DOHH2 (cell line): Measurements from ENCODE around the gene IGSF5.

Source experiments
- H3F3A ChIP-seq: fragments of 200-600 bp; sonication (generic), shearing (Covaris generic); 2 replicates; pipeline ENCODE4 v1.6.0; 2016; ENCODE audit warnings: antibody characterized with exemption, mild to moderate bottlenecking; ENCODE audit not compliant: control insufficient read depth, insufficient read depth
- H3K27ac ChIP-seq: fragments of 200-600 bp; sonication (generic); 2 replicates; pipeline ENCODE4 v1.5.1; 2014; ENCODE audit warnings: low read depth, mild to moderate bottlenecking, low read length, moderate library complexity
- H3K27me3 ChIP-seq: fragments of 200-600 bp; sonication (generic); 2 replicates; pipeline ENCODE4 v1.6.1; 2014; ENCODE audit warnings: mild to moderate bottlenecking, low read length, mixed read lengths; ENCODE audit not compliant: control insufficient read depth
- H3K36me3 ChIP-seq: fragments of 200-600 bp; sonication (generic); 2 replicates; pipeline ENCODE4 v1.6.1; 2014; ENCODE audit warnings: mild to moderate bottlenecking, low read length, moderate library complexity, mixed read lengths; ENCODE audit not compliant: control insufficient read depth
- H3K4me1 ChIP-seq: fragments of 200-600 bp; sonication (generic); 2 replicates; pipeline ENCODE4 v1.6.1; 2014; ENCODE audit warnings: mild to moderate bottlenecking, low read length, mixed read lengths; ENCODE audit not compliant: control insufficient read depth
- H3K4me2 ChIP-seq: fragments of 200-600 bp; sonication (generic); 2 replicates; pipeline ENCODE4 v1.6.0; 2014; ENCODE audit warnings: mild to moderate bottlenecking, low read length, moderate library complexity
- H3K4me3 ChIP-seq: fragments of 200-600 bp; sonication (generic); 2 replicates; pipeline ENCODE4 v1.5.1; 2014; ENCODE audit warnings: mild to moderate bottlenecking, low read length, mixed read lengths
- H3K79me2 ChIP-seq: fragments of 200-600 bp; sonication (generic); 2 replicates; pipeline ENCODE4 v1.6.1; 2014; ENCODE audit warnings: mild to moderate bottlenecking, low read length, mixed read lengths; ENCODE audit not compliant: control insufficient read depth
- H3K9me2 ChIP-seq: fragments of 200-600 bp; sonication (generic); replicated peaks from 2 replicates; pipeline ENCODE4 v1.6.1; 2014; ENCODE audit warnings: mild to moderate bottlenecking, low read length, mixed read lengths; ENCODE audit not compliant: control insufficient read depth
- H3K9me3 ChIP-seq: fragments of 200-600 bp; sonication (generic); 2 replicates; pipeline ENCODE4 v1.6.1; 2014; ENCODE audit warnings: antibody characterized with exemption, low read length, mixed read lengths; ENCODE audit not compliant: control insufficient read depth, insufficient read depth
- H4K20me1 ChIP-seq: fragments of 200-600 bp; sonication (generic); 2 replicates; pipeline ENCODE4 v1.6.0; 2014; ENCODE audit warnings: low read depth, mild to moderate bottlenecking, antibody characterized with exemption, low read length, moderate library complexity; ENCODE audit not compliant: control insufficient read depth, insufficient read depth
- CTCF ChIP-seq: fragments of 200-600 bp; sonication (generic); IDR thresholded peaks from one replicate; pipeline ENCODE4 v1.5.1; 2014; ENCODE audit warnings: antibody characterized with exemption, mild to moderate bottlenecking, low read depth, low read length; ENCODE audit not compliant: poor library complexity, severe bottlenecking
- EZH2phosphoT487 ChIP-seq: fragments of 200-600 bp; sonication (generic); IDR thresholded peaks from 2 replicates; pipeline ENCODE4 v1.6.1; 2017; ENCODE audit warnings: borderline replicate concordance, mild to moderate bottlenecking, antibody characterized with exemption, low read length, moderate library complexity, mixed read lengths

IGSF5 gene

GRCh38 chr21:39809936-39810335 is 65.0 kb downstream of the IGSF5 start:
- H3K4me1 ChIP-seq, result no peaks in the 10 kb centered on the region
- H3K79me2 ChIP-seq, result no peaks in the 10 kb centered on the region
- H3K9me3 ChIP-seq, result no peaks in the 10 kb centered on the region
- H3K4me3 ChIP-seq, result no peak overlapping the region
- H3K27ac ChIP-seq, result no peak overlapping the region
- H3K27me3 ChIP-seq, result no peaks in the 10 kb centered on the region
- no peak for TF ChIP-seq CTCF
- TF ChIP-seq EZH2phosphoT487, result no peak
- H3F3A ChIP-seq, result no peaks in the 10 kb centered on the region
- no peaks in the 10 kb centered on the region for H3K9me2 ChIP-seq
- H3K36me3 ChIP-seq, result no peaks in the 10 kb centered on the region
- H4K20me1 ChIP-seq, result no peaks in the 10 kb centered on the region
- H3K4me2 ChIP-seq, result no peak overlapping the region

GRCh38 chr21:39812983-39813382 is 68.0 kb downstream of the IGSF5 start:
- no peaks in the 10 kb centered on the region for H4K20me1 ChIP-seq
- H3K9me3 ChIP-seq, result no peaks in the 10 kb centered on the region
- H3K27ac ChIP-seq, result no peak overlapping the region
- H3K4me3 ChIP-seq, result no peak overlapping the region
- no peaks in the 10 kb centered on the region for H3K79me2 ChIP-seq
- no peak for TF ChIP-seq CTCF
- TF ChIP-seq EZH2phosphoT487, result no peak
- no peaks in the 10 kb centered on the region for H3K4me1 ChIP-seq
- no peaks in the 10 kb centered on the region for H3K27me3 ChIP-seq
- H3F3A ChIP-seq, result no peaks in the 10 kb centered on the region
- no peaks in the 10 kb centered on the region for H3K36me3 ChIP-seq
- H3K9me2 ChIP-seq, result no peaks in the 10 kb centered on the region
- no peak overlapping the region for H3K4me2 ChIP-seq

- Histone ChIP-seq H3F3A (no peaks in the 10 kb centered on the region), H3K9me3 (no peaks in the 10 kb centered on the region), H3K79me2 (no peaks in the 10 kb centered on the region), H3K4me3 (no peak overlapping the region), H3K36me3 (no peaks in the 10 kb centered on the region), H3K9me2 (no peaks in the 10 kb centered on the region), H3K4me2 (no peak overlapping the region), H3K27me3 (no peaks in the 10 kb centered on the region), H3K4me1 (no peaks in the 10 kb centered on the region), H4K20me1 (no peaks in the 10 kb centered on the region), H3K27ac (no peak overlapping the region)
- TF ChIP-seq EZH2phosphoT487 (no peak), CTCF (no peak)
These were observed 73.6 kb downstream of the IGSF5 start for GRCh38 chr21:39818557-39818956.

- no peak for TF ChIP-seq CTCF
- TF ChIP-seq EZH2phosphoT487, result no peak
- Histone ChIP-seq H3K27ac (no peak overlapping the region), H3K27me3 (no peaks in the 10 kb centered on the region), H3K79me2 (no peaks in the 10 kb centered on the region), H3K9me3 (no peaks in the 10 kb centered on the region), H3K4me2 (no peak overlapping the region), H3K9me2 (no peaks in the 10 kb centered on the region), H4K20me1 (no peaks in the 10 kb centered on the region), H3K4me3 (no peak overlapping the region), H3K4me1 (no peaks in the 10 kb centered on the region), H3K36me3 (no peaks in the 10 kb centered on the region), H3F3A (no peaks in the 10 kb centered on the region)
These were observed 77.1 kb downstream of the IGSF5 start for GRCh38 chr21:39822042-39822441.
